Nephron (organoid): Measurements from ENCODE around the gene LPAR1.

Experiments used
- H3K27ac Mint-ChIP-seq, 3 experiments: 2 replicates each; pipeline ENCODE4 v1.8.0; 2020; ENCODE audit warnings: mixed read lengths in 3 of 3, mild to moderate bottlenecking in 2 of 3, moderate library complexity in 1 of 3
- H3K27me3 Mint-ChIP-seq: 2 replicates; pipeline ENCODE4 v1.8.0; 2021; ENCODE audit warnings: low read depth, mild to moderate bottlenecking, moderate library complexity, mixed read lengths
- H3K36me3 Mint-ChIP-seq: 2 replicates; pipeline ENCODE4 v1.8.0; 2020; ENCODE audit warnings: low read depth, mixed read lengths
- H3K4me1 Mint-ChIP-seq: 2 replicates; pipeline ENCODE4 v1.8.0; 2020; ENCODE audit warnings: mixed read lengths
- H3K4me3 Mint-ChIP-seq, 3 experiments: 2 replicates each; pipeline ENCODE4 v1.8.0; 2020; ENCODE audit warnings: mild to moderate bottlenecking in 3 of 3, mixed read lengths in 3 of 3, moderate library complexity in 2 of 3
- H3K9me3 Mint-ChIP-seq: 2 replicates; pipeline ENCODE4 v1.8.0; 2020; ENCODE audit warnings: mixed read lengths
- TF ChIP-seq, protein P1 (sequence below), 3 experiments: fragments of 200-600 bp; sonication (generic); IDR thresholded peaks; one replicate each; pipeline ENCODE4 v1.5.0; 2021; ENCODE audit warnings: antibody characterized with exemption in 3 of 3; ENCODE audit not compliant: unreplicated experiment in 3 of 3

The LPAR1 gene

DNA sequence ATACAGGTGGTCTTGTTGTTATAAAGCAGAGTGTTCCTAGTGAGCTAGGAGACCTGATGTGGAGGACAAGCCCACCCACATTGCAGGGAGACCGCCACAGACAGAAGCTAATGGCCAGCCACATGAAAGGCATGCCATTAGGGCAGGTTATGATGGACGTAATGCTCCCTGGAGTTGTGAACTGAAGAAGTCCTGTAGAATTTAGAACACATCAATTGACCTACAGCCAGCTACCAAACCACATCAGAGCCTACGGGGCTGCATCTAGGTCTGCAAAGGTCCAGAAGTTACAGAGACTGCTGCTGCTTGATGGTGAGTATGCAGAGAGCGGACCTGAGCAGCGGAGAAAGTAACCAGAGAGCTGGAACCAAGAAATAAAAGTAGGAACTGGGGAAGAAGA is 116.6 kb downstream of the LPAR1 start:
- Mint-ChIP-seq H3K4me1 (peaks cover 5% of the 10 kb centered on the region), H3K27ac (no peak overlapping the region), H3K4me3 (no peak overlapping the region), H3K27me3 (peaks cover 4% of the 10 kb centered on the region), H3K36me3 (peaks cover 4% of the 10 kb centered on the region), H3K9me3 (no peaks in the 10 kb centered on the region)
- TF ChIP-seq, protein P1, sequence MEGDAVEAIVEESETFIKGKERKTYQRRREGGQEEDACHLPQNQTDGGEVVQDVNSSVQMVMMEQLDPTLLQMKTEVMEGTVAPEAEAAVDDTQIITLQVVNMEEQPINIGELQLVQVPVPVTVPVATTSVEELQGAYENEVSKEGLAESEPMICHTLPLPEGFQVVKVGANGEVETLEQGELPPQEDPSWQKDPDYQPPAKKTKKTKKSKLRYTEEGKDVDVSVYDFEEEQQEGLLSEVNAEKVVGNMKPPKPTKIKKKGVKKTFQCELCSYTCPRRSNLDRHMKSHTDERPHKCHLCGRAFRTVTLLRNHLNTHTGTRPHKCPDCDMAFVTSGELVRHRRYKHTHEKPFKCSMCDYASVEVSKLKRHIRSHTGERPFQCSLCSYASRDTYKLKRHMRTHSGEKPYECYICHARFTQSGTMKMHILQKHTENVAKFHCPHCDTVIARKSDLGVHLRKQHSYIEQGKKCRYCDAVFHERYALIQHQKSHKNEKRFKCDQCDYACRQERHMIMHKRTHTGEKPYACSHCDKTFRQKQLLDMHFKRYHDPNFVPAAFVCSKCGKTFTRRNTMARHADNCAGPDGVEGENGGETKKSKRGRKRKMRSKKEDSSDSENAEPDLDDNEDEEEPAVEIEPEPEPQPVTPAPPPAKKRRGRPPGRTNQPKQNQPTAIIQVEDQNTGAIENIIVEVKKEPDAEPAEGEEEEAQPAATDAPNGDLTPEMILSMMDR (IDR thresholded peaks at IDR 0.05; ENCODE audit: unreplicated experiment in 3 of 3) = no peak

DNA sequence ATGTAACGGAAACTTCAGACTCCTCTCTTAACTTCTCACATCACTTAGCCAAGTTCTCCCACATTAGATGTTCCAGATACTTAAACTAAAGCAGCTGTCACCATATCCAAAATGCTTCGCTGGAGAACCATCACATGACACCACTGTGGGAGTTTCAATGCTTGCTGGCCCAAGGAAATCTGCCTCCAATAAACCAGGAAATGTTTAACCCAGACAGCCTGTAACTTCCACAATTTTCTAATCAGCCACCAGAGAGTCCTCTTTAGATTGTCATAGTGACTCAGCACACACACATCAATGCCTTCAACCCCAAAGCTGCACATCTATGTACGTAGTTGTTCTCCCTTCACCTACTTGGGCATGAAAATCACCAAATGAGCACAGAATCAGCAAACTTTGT is 118.7 kb downstream of the LPAR1 start:
- Mint-ChIP-seq H3K4me1 (peaks cover 4% of the 10 kb centered on the region), H3K27me3 (peaks cover 4% of the 10 kb centered on the region), H3K4me3 (no peak overlapping the region), H3K27ac (peak overlapping the region in 1 of 3 experiments; percentile 57), H3K36me3 (peaks cover 8% of the 10 kb centered on the region), H3K9me3 (no peaks in the 10 kb centered on the region)
- TF ChIP-seq, protein P1 (IDR thresholded peaks at IDR 0.05; ENCODE audit: unreplicated experiment in 3 of 3) = no peak

DNA sequence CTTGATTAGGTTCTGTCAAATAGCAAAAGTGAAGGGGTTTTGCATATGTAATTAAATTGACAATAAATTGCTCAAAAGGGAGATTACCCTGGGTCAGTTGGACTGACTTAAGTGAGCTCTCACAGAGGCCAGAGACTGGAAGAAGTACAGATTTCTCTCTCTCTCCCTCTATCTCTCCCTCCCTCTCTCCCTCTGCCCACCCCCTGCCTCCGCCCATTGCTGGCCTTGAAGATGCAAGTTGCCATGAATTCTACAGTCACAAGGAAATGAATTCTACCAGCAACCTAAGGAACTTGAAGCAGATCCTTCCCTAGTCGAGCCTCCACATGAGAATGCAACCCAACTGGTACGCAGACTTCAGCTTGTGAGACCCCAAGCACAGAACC is 119.2 kb downstream of the LPAR1 start:
- Mint-ChIP-seq H3K4me1 (peaks cover 4% of the 10 kb centered on the region), H3K27me3 (peaks cover 4% of the 10 kb centered on the region), H3K9me3 (peaks cover 3% of the 10 kb centered on the region), H3K27ac (peak overlapping the region in 1 of 3 experiments; percentile 57), H3K4me3 (no peak overlapping the region), H3K36me3 (peaks cover 12% of the 10 kb centered on the region)
- TF ChIP-seq, protein P1 (IDR thresholded peaks at IDR 0.05; ENCODE audit: unreplicated experiment in 3 of 3) = no peak

DNA sequence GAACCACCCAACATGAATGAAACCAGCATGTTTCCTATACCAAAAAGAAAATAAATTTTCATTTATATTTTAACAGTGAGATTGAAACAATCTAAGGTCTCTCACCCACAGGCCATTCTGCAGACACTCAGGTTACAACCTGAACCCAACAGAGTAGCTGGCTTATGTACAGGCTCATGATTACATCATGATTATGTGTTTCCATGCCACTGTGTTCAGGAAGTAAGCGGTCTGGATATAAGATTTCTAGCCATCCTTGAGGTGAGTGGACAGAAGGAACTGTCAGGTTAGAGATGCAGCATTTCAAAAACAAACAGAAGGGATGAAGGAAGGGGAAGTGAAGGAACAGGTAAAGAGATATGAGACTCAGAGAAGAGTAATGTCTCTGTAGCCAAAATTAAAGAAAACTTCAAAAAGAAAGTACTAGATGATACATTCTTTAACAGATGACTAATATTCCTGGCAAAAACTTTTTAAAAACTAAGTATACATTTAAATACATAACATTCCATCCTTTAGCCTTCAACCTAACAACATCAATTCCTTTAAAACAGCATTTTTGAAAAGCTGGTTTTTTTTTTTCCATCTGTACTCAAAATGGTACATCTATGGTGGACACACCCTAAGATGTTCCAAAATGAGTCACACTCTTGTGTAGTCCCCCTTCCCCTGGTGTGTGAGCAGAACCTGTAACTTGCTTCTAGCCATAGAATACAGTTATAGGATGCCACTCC is 119.8 kb downstream of the LPAR1 start:
- H3K36me3 Mint-ChIP-seq = peaks cover 13% of the 10 kb centered on the region
- no peak overlapping the region for H3K27ac Mint-ChIP-seq
- peaks cover 4% of the 10 kb centered on the region for H3K27me3 Mint-ChIP-seq
- TF ChIP-seq, protein P1 (IDR thresholded peaks at IDR 0.05; ENCODE audit: unreplicated experiment in 3 of 3) = no peak
- H3K4me1 Mint-ChIP-seq = peaks cover 4% of the 10 kb centered on the region
- H3K9me3 Mint-ChIP-seq = peaks cover 6% of the 10 kb centered on the region
- no peak overlapping the region for H3K4me3 Mint-ChIP-seq

DNA sequence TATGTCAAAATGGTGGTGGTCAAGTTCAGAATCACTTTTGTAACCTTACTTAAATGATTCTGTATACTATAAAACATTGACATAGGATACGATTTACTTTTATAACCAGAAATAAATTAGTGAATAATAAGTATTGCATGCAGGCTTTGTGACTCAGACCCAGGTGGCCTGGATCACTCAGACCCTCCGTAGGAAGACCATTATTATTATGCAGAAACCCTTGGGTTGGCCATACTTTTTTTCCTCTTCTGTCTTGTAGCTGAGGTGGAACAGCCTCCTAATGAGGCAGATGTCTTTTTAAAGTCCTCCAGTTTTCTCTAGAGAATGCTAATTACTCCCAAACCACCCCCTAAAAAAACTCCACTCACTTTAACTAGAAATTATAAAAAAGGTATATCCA is 121.9 kb downstream of the LPAR1 start:
- TF ChIP-seq, protein P1 (IDR thresholded peaks at IDR 0.05; ENCODE audit: unreplicated experiment in 3 of 3) = no peak
- no peak overlapping the region for H3K27ac Mint-ChIP-seq
- no peak overlapping the region for H3K4me3 Mint-ChIP-seq
- H3K4me1 Mint-ChIP-seq = peaks cover 14% of the 10 kb centered on the region
- no peaks in the 10 kb centered on the region for H3K27me3 Mint-ChIP-seq
- peaks cover 8% of the 10 kb centered on the region for H3K9me3 Mint-ChIP-seq
- peaks cover 21% of the 10 kb centered on the region for H3K36me3 Mint-ChIP-seq
